Neural cell (in vitro differentiated cells): ENCODE measurements around the gene HIVEP3. TPM values are rescaled to one million over a fixed set of nuclear protein-coding genes. Genes with fewer than 3 reads are reported as not detected.

ENCODE experiments used
- H2AFZ ChIP-seq: fragments of 200-600, 300-800 bp; sonication (generic), shearing (Covaris generic); 2 replicates; pipeline ENCODE4 v1.6.0; 2014; ENCODE audit warnings: low read depth, mild to moderate bottlenecking, antibody characterized with exemption, low read length, moderate library complexity
- H3F3A ChIP-seq: fragments of 200-600 bp; shearing (Covaris generic); 2 replicates; pipeline ENCODE4 v1.6.1; 2016; ENCODE audit warnings: mild to moderate bottlenecking, moderate library complexity, mixed read lengths, antibody characterized with exemption, low read length; ENCODE audit not compliant: insufficient read depth, poor library complexity, severe bottlenecking
- H3K27ac ChIP-seq: fragments of 200-600, 300-800 bp; sonication (generic), shearing (Covaris generic); 2 replicates; pipeline ENCODE4 v1.5.1; 2014; ENCODE audit warnings: mild to moderate bottlenecking, low read length, moderate library complexity
- H3K27me3 ChIP-seq: fragments of 300-800, 200-600 bp; sonication (generic), shearing (Covaris generic); 2 replicates; pipeline ENCODE4 v1.6.0; 2014; ENCODE audit warnings: mild to moderate bottlenecking, low read depth, low read length, moderate library complexity; ENCODE audit not compliant: insufficient read depth
- H3K36me3 ChIP-seq: fragments of 300-800, 200-600 bp; sonication (generic), shearing (Covaris generic); 2 replicates; pipeline ENCODE4 v1.5.1; 2014; ENCODE audit warnings: mild to moderate bottlenecking, antibody characterized with exemption, low read length, moderate library complexity; ENCODE audit not compliant: insufficient read depth
- H3K4me2 ChIP-seq: fragments of 300-800, 200-600 bp; sonication (generic), shearing (Covaris generic); 2 replicates; pipeline ENCODE4 v1.6.0; 2014; ENCODE audit warnings: mild to moderate bottlenecking, low read length
- H3K4me3 ChIP-seq: fragments of 300-800, 200-600 bp; sonication (generic), shearing (Covaris generic); 2 replicates; pipeline ENCODE4 v1.5.1; 2014; ENCODE audit warnings: mild to moderate bottlenecking, low read length, moderate library complexity
- H3K79me2 ChIP-seq: fragments of 200-600 bp; shearing (Covaris generic); replicated peaks from 2 replicates; pipeline ENCODE4 v1.6.0; 2014; ENCODE audit warnings: mild to moderate bottlenecking, low read length, moderate library complexity; ENCODE audit not compliant: insufficient read depth
- H3K9ac ChIP-seq: fragments of 300-800, 200-600 bp; sonication (generic), shearing (Covaris generic); 2 replicates; pipeline ENCODE4 v1.6.1; 2016; ENCODE audit warnings: mild to moderate bottlenecking, low read length, mixed read lengths
- H3K9me2 ChIP-seq: fragments of 200-600 bp; shearing (Covaris generic); 2 replicates; pipeline ENCODE4 v1.6.1; 2016; ENCODE audit warnings: mild to moderate bottlenecking, low read length, mixed read lengths; ENCODE audit not compliant: insufficient read depth
- H3K9me3 ChIP-seq: fragments of 200-600, 300-800 bp; sonication (generic), shearing (Covaris generic); 2 replicates; pipeline ENCODE4 v1.6.1; 2016; ENCODE audit warnings: mild to moderate bottlenecking, mixed run types, low read length, moderate library complexity, mixed read lengths
- H4K20me1 ChIP-seq: fragments of 200-600 bp; shearing (Covaris generic); 2 replicates; pipeline ENCODE4 v1.6.1; 2016; ENCODE audit warnings: mild to moderate bottlenecking, mixed run types; ENCODE audit not compliant: insufficient read depth
- EP300 ChIP-seq: fragments of 450-650 bp; conservative IDR thresholded peaks from 2 replicates; pipeline ENCODE4 v1.6.1; 2014; ENCODE audit warnings: antibody characterized with exemption, mild to moderate bottlenecking, moderate library complexity; ENCODE audit not compliant: poor library complexity, severe bottlenecking
- EZH2 ChIP-seq: fragments of 200-600, 300-800 bp; shearing (Covaris generic), sonication (generic); IDR thresholded peaks from 2 replicates; pipeline ENCODE4 v1.6.1; 2014; ENCODE audit warnings: antibody characterized with exemption, low read length, borderline replicate concordance, mild to moderate bottlenecking; ENCODE audit not compliant: insufficient read depth, poor library complexity, severe bottlenecking
- MXI1 ChIP-seq: fragments of 450-650 bp; conservative IDR thresholded peaks from 2 replicates; pipeline ENCODE4 v1.6.1; 2014; ENCODE audit warnings: antibody characterized with exemption, mild to moderate bottlenecking; ENCODE audit not compliant: poor library complexity, severe bottlenecking
- POLR2AphosphoS5 ChIP-seq: IDR thresholded peaks from 2 replicates; pipeline ENCODE4 v1.6.1; 2012
- RAD21 ChIP-seq: fragments of 450-650 bp; conservative IDR thresholded peaks from 2 replicates; pipeline ENCODE4 v1.6.1; 2014; ENCODE audit warnings: antibody characterized with exemption, mild to moderate bottlenecking, moderate library complexity
- SMC3 ChIP-seq: fragments of 450-650 bp; conservative IDR thresholded peaks from 2 replicates; pipeline ENCODE4 v1.6.1; 2014; ENCODE audit warnings: antibody characterized with exemption, mild to moderate bottlenecking, moderate library complexity; ENCODE audit not compliant: poor library complexity
- TAF1 ChIP-seq: IDR thresholded peaks from 2 replicates; pipeline ENCODE4 v1.6.1; 2012; ENCODE audit warnings: low read depth
- polyA plus RNA-seq: library from polyadenylated mRNA; depleted of rRNA; stranded (reverse); fragments of >200 nt; gene quantifications from 2 replicates; pipeline ENCODE4 v1.2.3, GENCODE V29; 2014
- TF ChIP-seq, protein P1 (sequence below): fragments of 450-650 bp; IDR thresholded peaks from 2 replicates; pipeline ENCODE4 v1.5.1; 2014; ENCODE audit warnings: antibody characterized with exemption, mild to moderate bottlenecking, moderate library complexity; ENCODE audit not compliant: poor library complexity, severe bottlenecking
- TF ChIP-seq, protein P2 (sequence below): IDR thresholded peaks from 2 replicates; pipeline ENCODE4 v1.6.1; 2012; ENCODE audit warnings: borderline replicate concordance

Gene HIVEP3
- polyA plus RNA-seq, 1 donor from 2014 or later, result 2.6 TPM

DNA sequence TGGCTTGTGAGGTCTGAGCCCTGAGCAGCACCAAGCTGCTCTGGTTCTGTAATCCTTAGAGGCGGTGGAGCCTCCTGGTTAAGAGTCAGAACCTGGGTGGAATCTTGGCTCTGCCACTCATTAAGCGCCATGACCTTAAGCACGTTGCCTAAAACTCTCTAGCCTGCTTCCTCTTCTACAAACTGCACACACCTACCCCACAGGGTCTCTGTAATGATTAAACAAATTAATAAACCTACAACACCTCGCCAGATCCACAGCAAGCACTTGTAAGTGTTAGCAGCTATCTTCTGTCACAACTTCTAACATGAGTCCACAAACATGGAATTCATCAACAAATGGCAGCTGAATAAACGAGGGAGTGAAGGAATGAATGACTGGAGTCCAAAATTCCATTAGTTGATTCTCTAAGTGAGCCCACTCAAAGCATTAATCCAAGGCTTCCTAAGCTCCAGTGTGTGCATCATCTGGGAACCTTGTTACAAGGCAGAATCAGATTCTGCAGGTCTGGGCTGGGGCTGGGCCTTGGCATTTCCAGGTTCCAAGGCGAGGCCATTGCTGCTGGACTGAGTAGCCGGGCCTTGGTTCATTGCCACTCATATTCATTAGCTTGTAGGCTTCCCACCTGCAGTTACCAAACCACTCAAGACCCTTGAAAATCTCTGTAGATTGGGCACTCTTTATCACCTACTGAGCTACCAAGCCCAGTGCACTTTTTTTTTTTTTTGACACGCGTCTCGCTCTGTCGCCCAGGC, 168.6 kb downstream of the HIVEP3 start (continued):
- TF ChIP-seq SMC3, result no peak

DNA sequence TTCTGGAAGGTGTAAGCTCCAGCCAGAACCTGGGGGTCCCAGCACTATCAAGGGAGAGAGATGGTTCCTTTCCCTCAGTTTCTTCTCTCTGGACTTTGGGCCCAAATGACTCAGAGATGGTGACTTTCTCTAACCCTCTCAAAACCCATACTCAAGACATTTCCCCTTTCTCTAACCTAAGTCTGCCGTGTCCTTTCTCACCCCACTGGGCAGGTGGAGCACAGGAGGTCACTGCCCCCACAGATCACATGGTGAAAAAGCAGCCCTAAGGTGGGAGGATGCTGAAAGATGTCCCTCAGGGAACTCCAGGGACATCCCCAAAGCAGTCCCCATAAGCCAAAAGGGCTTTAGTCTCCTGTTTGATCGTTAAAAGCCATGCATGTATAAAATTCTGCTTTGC, 173.7 kb downstream of the HIVEP3 start:
- no peak for TF ChIP-seq EP300
- TF ChIP-seq EZH2, result no peak
- TF ChIP-seq, protein P1, sequence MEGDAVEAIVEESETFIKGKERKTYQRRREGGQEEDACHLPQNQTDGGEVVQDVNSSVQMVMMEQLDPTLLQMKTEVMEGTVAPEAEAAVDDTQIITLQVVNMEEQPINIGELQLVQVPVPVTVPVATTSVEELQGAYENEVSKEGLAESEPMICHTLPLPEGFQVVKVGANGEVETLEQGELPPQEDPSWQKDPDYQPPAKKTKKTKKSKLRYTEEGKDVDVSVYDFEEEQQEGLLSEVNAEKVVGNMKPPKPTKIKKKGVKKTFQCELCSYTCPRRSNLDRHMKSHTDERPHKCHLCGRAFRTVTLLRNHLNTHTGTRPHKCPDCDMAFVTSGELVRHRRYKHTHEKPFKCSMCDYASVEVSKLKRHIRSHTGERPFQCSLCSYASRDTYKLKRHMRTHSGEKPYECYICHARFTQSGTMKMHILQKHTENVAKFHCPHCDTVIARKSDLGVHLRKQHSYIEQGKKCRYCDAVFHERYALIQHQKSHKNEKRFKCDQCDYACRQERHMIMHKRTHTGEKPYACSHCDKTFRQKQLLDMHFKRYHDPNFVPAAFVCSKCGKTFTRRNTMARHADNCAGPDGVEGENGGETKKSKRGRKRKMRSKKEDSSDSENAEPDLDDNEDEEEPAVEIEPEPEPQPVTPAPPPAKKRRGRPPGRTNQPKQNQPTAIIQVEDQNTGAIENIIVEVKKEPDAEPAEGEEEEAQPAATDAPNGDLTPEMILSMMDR, result no peak
- no peak for TF ChIP-seq TAF1
- no peak for TF ChIP-seq SMC3
- TF ChIP-seq POLR2AphosphoS5, result no peak
- TF ChIP-seq, protein P2, sequence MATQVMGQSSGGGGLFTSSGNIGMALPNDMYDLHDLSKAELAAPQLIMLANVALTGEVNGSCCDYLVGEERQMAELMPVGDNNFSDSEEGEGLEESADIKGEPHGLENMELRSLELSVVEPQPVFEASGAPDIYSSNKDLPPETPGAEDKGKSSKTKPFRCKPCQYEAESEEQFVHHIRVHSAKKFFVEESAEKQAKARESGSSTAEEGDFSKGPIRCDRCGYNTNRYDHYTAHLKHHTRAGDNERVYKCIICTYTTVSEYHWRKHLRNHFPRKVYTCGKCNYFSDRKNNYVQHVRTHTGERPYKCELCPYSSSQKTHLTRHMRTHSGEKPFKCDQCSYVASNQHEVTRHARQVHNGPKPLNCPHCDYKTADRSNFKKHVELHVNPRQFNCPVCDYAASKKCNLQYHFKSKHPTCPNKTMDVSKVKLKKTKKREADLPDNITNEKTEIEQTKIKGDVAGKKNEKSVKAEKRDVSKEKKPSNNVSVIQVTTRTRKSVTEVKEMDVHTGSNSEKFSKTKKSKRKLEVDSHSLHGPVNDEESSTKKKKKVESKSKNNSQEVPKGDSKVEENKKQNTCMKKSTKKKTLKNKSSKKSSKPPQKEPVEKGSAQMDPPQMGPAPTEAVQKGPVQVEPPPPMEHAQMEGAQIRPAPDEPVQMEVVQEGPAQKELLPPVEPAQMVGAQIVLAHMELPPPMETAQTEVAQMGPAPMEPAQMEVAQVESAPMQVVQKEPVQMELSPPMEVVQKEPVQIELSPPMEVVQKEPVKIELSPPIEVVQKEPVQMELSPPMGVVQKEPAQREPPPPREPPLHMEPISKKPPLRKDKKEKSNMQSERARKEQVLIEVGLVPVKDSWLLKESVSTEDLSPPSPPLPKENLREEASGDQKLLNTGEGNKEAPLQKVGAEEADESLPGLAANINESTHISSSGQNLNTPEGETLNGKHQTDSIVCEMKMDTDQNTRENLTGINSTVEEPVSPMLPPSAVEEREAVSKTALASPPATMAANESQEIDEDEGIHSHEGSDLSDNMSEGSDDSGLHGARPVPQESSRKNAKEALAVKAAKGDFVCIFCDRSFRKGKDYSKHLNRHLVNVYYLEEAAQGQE, result no peak
- TF ChIP-seq MXI1, result no peak
- no peak for TF ChIP-seq RAD21
- no peaks in the 10 kb centered on the region for H4K20me1 ChIP-seq
- no peak overlapping the region for H3K4me2 ChIP-seq
- H3K9me2 ChIP-seq, result no peaks in the 10 kb centered on the region
- H3K79me2 ChIP-seq, result no peaks in the 10 kb centered on the region
- no peaks in the 10 kb centered on the region for H3F3A ChIP-seq
- H3K27ac ChIP-seq, result no peak overlapping the region
- no peak overlapping the region for H3K4me3 ChIP-seq
- no peaks in the 10 kb centered on the region for H3K9me3 ChIP-seq
- no peak overlapping the region for H3K9ac ChIP-seq
- no peak overlapping the region for H2AFZ ChIP-seq
- no peaks in the 10 kb centered on the region for H3K27me3 ChIP-seq
- no peaks in the 10 kb centered on the region for H3K36me3 ChIP-seq

DNA sequence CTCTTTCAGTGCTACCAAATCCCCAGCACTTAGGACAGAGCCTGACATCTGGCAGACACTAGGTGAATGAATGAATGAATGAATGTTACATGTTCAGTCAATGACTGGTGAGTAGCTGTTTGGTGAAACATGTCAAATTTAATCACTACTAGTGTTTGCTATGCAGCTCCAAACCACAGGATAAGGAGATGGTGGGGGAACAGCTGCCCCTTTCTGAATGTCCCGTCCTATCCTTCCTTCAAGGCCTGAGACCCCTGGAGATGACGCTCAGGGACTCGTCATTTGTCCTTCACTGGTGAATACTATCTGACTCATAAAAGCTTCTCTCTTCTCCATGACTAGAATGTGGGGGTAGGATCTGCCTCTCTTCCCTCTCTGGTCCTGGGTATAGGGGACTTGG, 175.4 kb downstream of the HIVEP3 start:
- Histone ChIP-seq H3K27me3 (no peaks in the 10 kb centered on the region), H4K20me1 (no peaks in the 10 kb centered on the region), H3K9me3 (no peaks in the 10 kb centered on the region), H3K27ac (no peak overlapping the region), H3F3A (no peaks in the 10 kb centered on the region), H3K79me2 (no peaks in the 10 kb centered on the region), H3K4me3 (no peak overlapping the region), H3K36me3 (no peaks in the 10 kb centered on the region), H3K4me2 (no peak overlapping the region), H3K9me2 (no peaks in the 10 kb centered on the region), H3K9ac (no peak overlapping the region), H2AFZ (no peak overlapping the region)
- TF ChIP-seq SMC3 (no peak), RAD21 (no peak), EP300 (no peak), MXI1 (no peak), TAF1 (no peak), EZH2 (no peak)
- TF ChIP-seq, protein P1, result no peak
- TF ChIP-seq, protein P2, result no peak
